Panc1 (cell line): Measurements from ENCODE around the gene LAYN. TPM values are rescaled to one million over a fixed set of nuclear protein-coding genes. Genes with fewer than 3 reads are reported as not detected.
A peak's percentile ranks its signal among the peaks of the same experiment; 100 is the strongest.

Experiments used
- ATAC-seq: fragments of 200-7000 bp; cut with Tn5 transposase; 2 replicates; pipeline ENCODE4 v1.9.1; 2020; ENCODE audit warnings: mild to moderate bottlenecking, moderate library complexity
- Bru-seq: library from RNA; stranded (reverse); fragments of 400-500 nt; gene quantifications from one replicate; lab custom pipeline; 2021; lab: Mats Ljungman, UMichigan
- BruChase-seq, 2 experiments: library from RNA; stranded (reverse); fragments of 400-500 nt; gene quantifications; one replicate each; lab custom pipeline; 2021; lab: Mats Ljungman, UMichigan
- BruUV-seq: library from RNA; stranded (reverse); fragments of 400-500 nt; replicated peaks from 2 replicates; lab custom pipeline; 2021; lab: Mats Ljungman, UMichigan
- CTCF ChIA-PET: fragments of 300-600 bp; sonication (Branson Sonifier 250); formaldehyde crosslinking; loops from one replicate; lab custom pipeline; 2022; ENCODE audit warnings: antibody characterized with exemption; lab: Charles Lee
- POLR2A ChIA-PET: fragments of 300-600 bp; sonication (Branson Sonifier 250); formaldehyde crosslinking; loops from one replicate; lab custom pipeline; 2022; ENCODE audit warnings: antibody characterized with exemption; lab: Charles Lee
- DNase-seq: peaks from one replicate; pipeline ENCODE4 v3.0.0-alpha.2; 2010; ENCODE audit warnings: low read depth, low spot score
- H3K27ac ChIP-seq: 2 replicates; pipeline ENCODE4 v1.5.1; 2011; ENCODE audit warnings: mild to moderate bottlenecking, low read length, inconsistent platforms
- H3K27me3 ChIP-seq: fragments of 200-500 bp; sonication (Bioruptor generic); 2 replicates; pipeline ENCODE4 v1.6.0; 2014; ENCODE audit warnings: low read length, inconsistent platforms; ENCODE audit not compliant: control insufficient read depth, insufficient read depth
- H3K36me3 ChIP-seq: fragments of 200-500 bp; sonication (Bioruptor generic); 2 replicates; pipeline ENCODE4 v1.5.1; 2014; ENCODE audit warnings: inconsistent platforms, mild to moderate bottlenecking, low read length, moderate library complexity; ENCODE audit not compliant: control insufficient read depth, insufficient read depth
- H3K4me1 ChIP-seq: 2 replicates; pipeline ENCODE4 v1.5.1; 2011; ENCODE audit warnings: inconsistent platforms, mild to moderate bottlenecking, low read length, moderate library complexity; ENCODE audit not compliant: control insufficient read depth, insufficient read depth
- H3K4me3 ChIP-seq, 2 experiments: 2 replicates each; pipeline ENCODE4 v1.5.1; 2011 to 2012; ENCODE audit warnings: low read depth in 2 of 2, low read length in 2 of 2, mild to moderate bottlenecking in 2 of 2, inconsistent platforms in 1 of 2, moderate library complexity in 1 of 2
- H3K9me3 ChIP-seq: fragments of 200-500 bp; sonication (Bioruptor generic); 2 replicates; pipeline ENCODE4 v1.5.1; 2014; ENCODE audit warnings: low read depth, mild to moderate bottlenecking, inconsistent platforms, low read length, moderate library complexity; ENCODE audit not compliant: control insufficient read depth, insufficient read depth
- CTCF ChIP-seq: fragments of 450-650 bp; IDR thresholded peaks from 2 replicates; pipeline ENCODE4 v1.5.1; 2017; ENCODE audit warnings: mild to moderate bottlenecking
- POLR2AphosphoS5 ChIP-seq: IDR thresholded peaks from 2 replicates; pipeline ENCODE4 v1.6.1; 2012; ENCODE audit warnings: mild to moderate bottlenecking, low read depth, low read length, moderate library complexity
- REST ChIP-seq, 2 experiments: IDR thresholded peaks; 2 replicates each; pipeline ENCODE4 v1.6.1; 2011 to 2012; ENCODE audit warnings: low read depth in 2 of 2, control low read depth in 1 of 2, low read length in 1 of 2, mild to moderate bottlenecking in 1 of 2, moderate library complexity in 1 of 2; ENCODE audit not compliant: insufficient read depth in 1 of 2
- SIN3A ChIP-seq: IDR thresholded peaks from 2 replicates; pipeline ENCODE4 v1.6.1; 2012; ENCODE audit warnings: low read depth, mild to moderate bottlenecking, low read length, moderate library complexity, borderline replicate concordance; ENCODE audit not compliant: insufficient read depth
- TCF7L2 ChIP-seq: IDR thresholded peaks from 2 replicates; pipeline ENCODE4 v1.6.1; 2011; ENCODE audit warnings: mild to moderate bottlenecking, low read depth, low read length, inconsistent platforms
- in situ Hi-C: cut with HindIII; loops from 2 replicates; pipeline ENCODE4 v1.10.0; 2016; ENCODE audit warnings: low sequenced_read_pairs, low pct_unique_long_range_greater_than_20kb
- intact Hi-C: fragments of 100-400 bp; cut with micrococcal nuclease; formaldehyde crosslinking; loops from one replicate; pipeline ENCODE4 v1.10.0; 2022; ENCODE audit not compliant: unreplicated experiment
- long read RNA-seq: library from polyadenylated mRNA; unstranded; transcript quantifications from one replicate; pipeline ENCODE4 v2.0.0, GENCODE V29; 2021; ENCODE audit not compliant: unreplicated experiment
- polyA plus RNA-seq: library from polyadenylated mRNA; unstranded; fragments of >200 nt; gene quantifications from one replicate; pipeline ENCODE4 v1.2.1, GENCODE V29; 2012; ENCODE audit warnings: missing spikeins; ENCODE audit not compliant: insufficient read length
- total RNA-seq: library from RNA; stranded (reverse); gene quantifications from one replicate; pipeline ENCODE4 v1.2.1, GENCODE V29; 2021; ENCODE audit not compliant: unreplicated experiment

Gene LAYN
- total RNA-seq (3.6 TPM), Bru-seq, nascent RNA (percentile 43 among the genes with signal in this experiment), BruChase-seq, experiment 1, labeled RNA remaining after a 2-hour chase (percentile 36 among the genes with signal in this experiment), BruChase-seq, experiment 2, labeled RNA remaining after a 6-hour chase (percentile 42 among the genes with signal in this experiment)
- polyA plus RNA-seq = 3.7 TPM
- long read RNA-seq, transcript LAYN-201 (7 exons, 2,066 nt) = major isoform, 5 of 10 reads
- long read RNA-seq, partial matches to known transcripts = 0 of 10 reads
- long read RNA-seq, other reads (novel, unspliced or antisense) = 5 of 10 reads

GRCh38 chr11:111540114-111540936 lies at the start of gene LAYN:
Gene LAYN (plus strand): TSS chr11:111540720. CDS start chr11:111540844, 124 bp downstream.
- H3K9me3 ChIP-seq = no peaks in the 10 kb centered on the region
- TF ChIP-seq CTCF (no peak), TCF7L2 (no peak), REST (IDR thresholded peaks at IDR 0.05; ENCODE audit: insufficient read depth in 1 of 2, low read depth in 2 of 2, low read length in 1 of 2) (no peak), POLR2AphosphoS5 (no peak), SIN3A (no peak)
- in situ Hi-C loops = no loop called here
- ChIA-PET CTCF (interaction anchor here (0.5 kb wide), 1 partner anchor 239 kb away, joined by 5 read pairs; no protein-coding TSS in a partner anchor), POLR2A (no interaction called here)
- no TSS peak for BruUV-seq
- H3K4me1 ChIP-seq = peaks cover 7% of the 10 kb centered on the region; the same call in 1 of the 2 replicates
- no peak for DNase-seq
- H3K36me3 ChIP-seq = no peaks in the 10 kb centered on the region
- intact Hi-C loops = no loop called here
- peak; percentile 80 for ATAC-seq
- peak within 1 kb of the TSS; percentile 38 to 58 for H3K4me3 ChIP-seq
- no peak within 1 kb of the TSS for H3K27ac ChIP-seq
- H3K27me3 ChIP-seq = peaks cover 23% of the 10 kb centered on the region

- no TSS peak for BruUV-seq
- Histone ChIP-seq H3K36me3 (no peaks in the 10 kb centered on the region), H3K4me1 (no peaks in the 10 kb centered on the region), H3K27me3 (peaks cover 7% of the 10 kb centered on the region; the same call in 1 of the 2 replicates), H3K4me3 (no peak overlapping the region), H3K27ac (no peak overlapping the region), H3K9me3 (no peaks in the 10 kb centered on the region)
- TF ChIP-seq REST (IDR thresholded peaks at IDR 0.05; ENCODE audit: insufficient read depth in 1 of 2, low read depth in 2 of 2, low read length in 1 of 2) (no peak), SIN3A (no peak), POLR2AphosphoS5 (no peak)
- ChIA-PET POLR2A (no interaction called here), CTCF (no interaction called here)
- in situ Hi-C loops (no loop called here), intact Hi-C loops (no loop called here)
- no peak for ATAC-seq
- no peak for DNase-seq
Observed at GRCh38 chr11:111494040-111494439, 46.5 kb upstream of the LAYN start.
